ENCODE results near the gene LRRC73.
"Not testable (repeated sequence)": the region's sequence is repeated elsewhere in the genome, so short reads cannot be mapped to it uniquely, and the experiment has no call there.

Gene LRRC73, protein sequence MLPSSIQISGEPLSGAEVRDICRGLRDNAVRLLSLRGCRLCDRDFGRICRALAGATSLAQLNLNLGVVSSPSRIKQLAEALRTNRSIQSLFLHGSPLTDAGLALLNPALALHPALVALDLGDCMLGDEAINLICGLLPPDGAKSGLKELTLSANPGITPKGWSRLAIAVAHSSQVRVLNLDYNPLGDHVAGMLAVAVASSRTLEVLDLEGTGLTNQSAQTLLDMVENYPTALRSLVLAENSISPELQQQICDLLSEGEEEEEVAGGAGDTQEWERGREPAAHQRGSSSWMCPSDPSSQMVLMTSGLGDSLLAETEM

GRCh38 chr6:43509984-43510826 is at the start of gene LRRC73:
Gene LRRC73 (minus strand): TSS chr6:43510346. CDS start chr6:43509785, 561 bp downstream.
- FAIRE-seq, result no peak
- peak; percentile 54 for DNase-seq (ENCODE audit: insufficient read length, low spot score)
- TF ChIP-seq, protein P1, sequence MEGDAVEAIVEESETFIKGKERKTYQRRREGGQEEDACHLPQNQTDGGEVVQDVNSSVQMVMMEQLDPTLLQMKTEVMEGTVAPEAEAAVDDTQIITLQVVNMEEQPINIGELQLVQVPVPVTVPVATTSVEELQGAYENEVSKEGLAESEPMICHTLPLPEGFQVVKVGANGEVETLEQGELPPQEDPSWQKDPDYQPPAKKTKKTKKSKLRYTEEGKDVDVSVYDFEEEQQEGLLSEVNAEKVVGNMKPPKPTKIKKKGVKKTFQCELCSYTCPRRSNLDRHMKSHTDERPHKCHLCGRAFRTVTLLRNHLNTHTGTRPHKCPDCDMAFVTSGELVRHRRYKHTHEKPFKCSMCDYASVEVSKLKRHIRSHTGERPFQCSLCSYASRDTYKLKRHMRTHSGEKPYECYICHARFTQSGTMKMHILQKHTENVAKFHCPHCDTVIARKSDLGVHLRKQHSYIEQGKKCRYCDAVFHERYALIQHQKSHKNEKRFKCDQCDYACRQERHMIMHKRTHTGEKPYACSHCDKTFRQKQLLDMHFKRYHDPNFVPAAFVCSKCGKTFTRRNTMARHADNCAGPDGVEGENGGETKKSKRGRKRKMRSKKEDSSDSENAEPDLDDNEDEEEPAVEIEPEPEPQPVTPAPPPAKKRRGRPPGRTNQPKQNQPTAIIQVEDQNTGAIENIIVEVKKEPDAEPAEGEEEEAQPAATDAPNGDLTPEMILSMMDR (IDR thresholded peaks at IDR 0.05; ENCODE audit: insufficient read depth, missing control alignments), result no peak

DNA sequence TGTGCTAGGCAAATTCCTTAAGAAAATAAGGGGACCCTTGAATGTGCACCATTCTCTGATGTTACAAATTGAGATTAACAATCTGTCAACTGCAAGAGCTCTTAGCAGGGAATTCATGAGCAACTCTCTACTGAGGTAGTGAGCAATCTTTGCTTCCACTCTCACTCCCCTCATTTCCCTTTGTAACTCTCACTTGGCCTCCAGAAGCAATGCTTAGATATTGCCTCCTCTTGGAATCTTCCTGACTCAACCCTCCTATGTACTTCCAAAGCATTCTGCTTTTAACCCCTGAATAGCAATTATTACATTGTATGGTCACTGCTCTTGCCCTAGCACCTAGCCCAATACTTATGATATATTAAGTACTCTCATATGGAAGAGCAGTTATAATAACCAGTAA is 49.2 kb upstream of the LRRC73 start:
- TF ChIP-seq, protein P1 (IDR thresholded peaks at IDR 0.05; ENCODE audit: insufficient read depth, missing control alignments), result no peak
- FAIRE-seq (no peak), DNase-seq (ENCODE audit: insufficient read length, low spot score) (no peak)

GRCh38 chr6:43557620-43558019 is 47.5 kb upstream of the LRRC73 start:
- FAIRE-seq; DNase-seq (ENCODE audit: insufficient read length, low spot score): not testable (repeated sequence)

GRCh38 chr6:43547222-43547621 is 37.1 kb upstream of the LRRC73 start:
- TF ChIP-seq, protein P1 (IDR thresholded peaks at IDR 0.05; ENCODE audit: insufficient read depth, missing control alignments), result no peak
- no peak for FAIRE-seq
- DNase-seq (ENCODE audit: insufficient read length, low spot score), result no peak

GRCh38 chr6:43544461-43544860 is 34.3 kb upstream of the LRRC73 start:
- no peak for DNase-seq (ENCODE audit: insufficient read length, low spot score)
- TF ChIP-seq, protein P1 (IDR thresholded peaks at IDR 0.05; ENCODE audit: insufficient read depth, missing control alignments), result no peak
- FAIRE-seq, result no peak

DNA sequence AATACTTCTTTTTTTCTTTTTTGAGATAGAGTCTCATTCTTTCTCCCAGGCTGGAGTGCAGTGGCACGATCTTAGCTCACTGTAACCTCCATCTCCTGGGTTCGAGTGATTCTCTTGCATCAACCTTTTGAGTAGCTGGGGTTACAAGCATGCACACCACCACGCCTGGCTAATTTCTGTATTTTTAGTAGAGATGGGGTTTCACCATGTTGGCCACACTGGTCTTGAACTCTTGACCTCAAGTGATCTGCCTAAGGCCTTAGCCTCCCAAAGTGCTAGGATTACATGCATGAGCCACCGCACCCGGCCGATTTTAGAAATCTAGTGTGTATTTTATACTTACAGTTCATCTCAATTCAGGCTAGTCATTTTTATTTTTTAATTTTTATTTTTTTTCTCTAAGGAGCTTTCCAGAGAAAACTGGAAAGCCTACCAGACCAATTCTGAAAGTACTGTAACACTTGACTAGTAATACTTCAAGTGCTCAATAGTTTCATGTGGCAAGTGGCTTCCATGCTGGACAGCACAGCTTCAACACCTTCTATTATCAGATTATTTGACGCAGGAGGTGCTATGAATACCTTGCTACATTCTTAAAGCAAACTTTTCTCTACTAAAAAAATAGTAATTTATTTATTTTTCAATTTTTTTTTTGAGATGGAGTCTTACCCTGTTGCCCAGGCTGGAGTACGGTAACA is 31.8 kb upstream of the LRRC73 start:
- TF ChIP-seq, protein P1 (IDR thresholded peaks at IDR 0.05; ENCODE audit: insufficient read depth, missing control alignments), result no peak
- FAIRE-seq, result no peak
- DNase-seq (ENCODE audit: insufficient read length, low spot score), result no peak

- DNase-seq (ENCODE audit: insufficient read length, low spot score), result no peak
- TF ChIP-seq, protein P1 (IDR thresholded peaks at IDR 0.05; ENCODE audit: insufficient read depth, missing control alignments), result no peak
- FAIRE-seq, result no peak
These were observed 30.4 kb upstream of the LRRC73 start for GRCh38 chr6:43540507-43540906.

GRCh38 chr6:43539409-43539808 is 29.3 kb upstream of the LRRC73 start:
- FAIRE-seq; DNase-seq (ENCODE audit: insufficient read length, low spot score): not testable (repeated sequence)

DNA sequence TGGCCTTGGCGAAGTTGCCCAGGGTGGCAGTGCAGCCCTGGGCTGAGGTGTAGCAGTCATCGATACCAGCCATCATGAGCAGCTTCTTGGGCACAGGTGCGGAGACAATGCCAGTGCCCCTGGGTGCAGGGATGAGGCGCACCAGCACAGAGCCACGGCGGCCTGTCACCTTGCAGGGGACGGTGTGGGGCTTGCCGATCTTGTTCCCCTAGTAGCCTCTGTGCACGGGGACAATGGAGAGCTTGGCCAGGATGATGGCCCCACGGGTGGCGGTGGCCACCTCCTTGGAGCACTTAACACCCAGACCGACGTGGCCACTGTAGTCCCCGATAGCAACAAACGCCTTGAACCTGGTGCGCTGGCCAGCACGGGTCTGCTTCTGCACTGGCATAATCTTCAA is 28.8 kb upstream of the LRRC73 start:
- FAIRE-seq; DNase-seq (ENCODE audit: insufficient read length, low spot score): not testable (repeated sequence)

Data from D721Med (cell line).